ENCODE data around the gene PRKG1. TPM values are rescaled to one million over a fixed set of nuclear protein-coding genes. Genes with fewer than 3 reads are reported as not detected.

The PRKG1 gene
- total RNA-seq, 2 donors from 2014 or later = 8.1 to 16.6 TPM

DNA sequence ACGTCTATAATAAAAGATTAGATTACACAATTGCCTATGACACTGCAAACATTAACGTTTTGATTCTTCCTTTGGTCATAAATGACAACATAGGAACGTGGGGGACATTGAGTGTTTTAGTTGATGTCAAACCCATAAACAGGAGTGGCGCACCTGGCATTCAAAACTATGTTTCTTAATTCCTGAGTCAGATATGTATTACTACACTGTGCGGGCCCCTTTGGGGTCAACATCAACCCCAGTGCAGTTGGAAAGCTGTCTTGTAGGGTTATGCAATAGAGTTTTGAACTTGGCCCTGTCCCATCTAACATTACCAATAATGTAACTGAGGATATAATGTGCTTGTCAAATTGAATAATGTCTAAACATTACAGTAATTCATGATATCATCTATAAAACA is 468.6 kb downstream of the PRKG1 start:
- no peak overlapping the region for H3K27ac ChIP-seq
- no peaks in the 10 kb centered on the region for H3K4me1 ChIP-seq
- no peaks in the 10 kb centered on the region for H3K27me3 ChIP-seq
- TF ChIP-seq, protein P1, sequence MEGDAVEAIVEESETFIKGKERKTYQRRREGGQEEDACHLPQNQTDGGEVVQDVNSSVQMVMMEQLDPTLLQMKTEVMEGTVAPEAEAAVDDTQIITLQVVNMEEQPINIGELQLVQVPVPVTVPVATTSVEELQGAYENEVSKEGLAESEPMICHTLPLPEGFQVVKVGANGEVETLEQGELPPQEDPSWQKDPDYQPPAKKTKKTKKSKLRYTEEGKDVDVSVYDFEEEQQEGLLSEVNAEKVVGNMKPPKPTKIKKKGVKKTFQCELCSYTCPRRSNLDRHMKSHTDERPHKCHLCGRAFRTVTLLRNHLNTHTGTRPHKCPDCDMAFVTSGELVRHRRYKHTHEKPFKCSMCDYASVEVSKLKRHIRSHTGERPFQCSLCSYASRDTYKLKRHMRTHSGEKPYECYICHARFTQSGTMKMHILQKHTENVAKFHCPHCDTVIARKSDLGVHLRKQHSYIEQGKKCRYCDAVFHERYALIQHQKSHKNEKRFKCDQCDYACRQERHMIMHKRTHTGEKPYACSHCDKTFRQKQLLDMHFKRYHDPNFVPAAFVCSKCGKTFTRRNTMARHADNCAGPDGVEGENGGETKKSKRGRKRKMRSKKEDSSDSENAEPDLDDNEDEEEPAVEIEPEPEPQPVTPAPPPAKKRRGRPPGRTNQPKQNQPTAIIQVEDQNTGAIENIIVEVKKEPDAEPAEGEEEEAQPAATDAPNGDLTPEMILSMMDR (IDR thresholded peaks at IDR 0.05) = no peak
- no peaks in the 10 kb centered on the region for H3K36me3 ChIP-seq
- H3K4me3 ChIP-seq = no peak overlapping the region
- no peaks in the 10 kb centered on the region for H3K9me3 ChIP-seq
- intact Hi-C loops (cut with DNase I) = no loop called here
- no peak overlapping the region for H3K9ac ChIP-seq (ENCODE audit: low read depth in 2 of 2, low read length in 2 of 2)
- no peak for DNase-seq

DNA sequence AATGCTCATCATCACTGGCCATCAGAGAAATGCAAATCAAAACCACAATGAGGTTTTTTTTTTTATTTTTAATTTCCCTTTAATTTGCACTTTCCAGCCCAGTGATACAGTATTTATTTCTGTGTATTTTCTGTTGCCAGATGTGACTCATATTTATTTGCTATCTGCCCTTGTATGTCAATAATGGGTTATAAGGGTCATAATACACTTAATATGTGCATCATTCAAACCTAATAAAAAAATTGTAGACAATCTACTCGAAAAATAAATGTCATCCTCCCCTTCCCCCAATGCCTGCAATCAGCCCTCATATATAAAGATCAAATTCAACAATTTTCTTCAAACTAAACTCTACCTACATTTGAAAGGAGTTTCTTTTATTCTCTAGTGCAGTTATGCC is 470.6 kb downstream of the PRKG1 start:
- intact Hi-C loops (cut with DNase I) = no loop called here
- H3K9me3 ChIP-seq = no peaks in the 10 kb centered on the region
- no peaks in the 10 kb centered on the region for H3K4me1 ChIP-seq
- no peak overlapping the region for H3K4me3 ChIP-seq
- no peaks in the 10 kb centered on the region for H3K27me3 ChIP-seq
- DNase-seq = no peak
- no peaks in the 10 kb centered on the region for H3K36me3 ChIP-seq
- H3K9ac ChIP-seq (ENCODE audit: low read depth in 2 of 2, low read length in 2 of 2) = no peak overlapping the region
- H3K27ac ChIP-seq = no peak overlapping the region
- TF ChIP-seq, protein P1 (IDR thresholded peaks at IDR 0.05) = no peak

DNA sequence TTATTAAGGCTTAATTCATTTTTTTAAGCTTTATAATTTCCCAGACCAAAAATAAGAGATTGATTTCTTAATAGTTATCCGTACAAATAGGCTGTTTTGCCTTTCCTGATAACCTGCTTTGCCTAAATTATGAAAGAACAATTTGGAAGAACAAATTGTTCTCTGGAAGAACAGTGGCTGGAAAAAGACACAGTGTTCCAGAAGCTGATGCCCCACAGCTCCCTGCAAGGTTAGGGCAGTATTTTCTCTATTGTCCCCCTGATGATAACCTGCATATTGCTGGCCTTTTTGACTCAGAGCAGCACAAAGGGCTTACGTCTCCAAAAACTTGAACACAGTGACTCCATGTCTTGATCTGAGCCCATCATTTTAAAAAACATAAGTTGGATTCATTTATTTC is 473.7 kb downstream of the PRKG1 start:
- no peaks in the 10 kb centered on the region for H3K4me1 ChIP-seq
- no peak overlapping the region for H3K4me3 ChIP-seq
- no peaks in the 10 kb centered on the region for H3K27me3 ChIP-seq
- no peak overlapping the region for H3K27ac ChIP-seq
- TF ChIP-seq, protein P1 (IDR thresholded peaks at IDR 0.05) = no peak
- DNase-seq = no peak
- H3K36me3 ChIP-seq = no peaks in the 10 kb centered on the region
- intact Hi-C loops (cut with DNase I) = no loop called here
- H3K9me3 ChIP-seq = no peaks in the 10 kb centered on the region
- H3K9ac ChIP-seq (ENCODE audit: low read depth in 2 of 2, low read length in 2 of 2) = no peak overlapping the region

DNA sequence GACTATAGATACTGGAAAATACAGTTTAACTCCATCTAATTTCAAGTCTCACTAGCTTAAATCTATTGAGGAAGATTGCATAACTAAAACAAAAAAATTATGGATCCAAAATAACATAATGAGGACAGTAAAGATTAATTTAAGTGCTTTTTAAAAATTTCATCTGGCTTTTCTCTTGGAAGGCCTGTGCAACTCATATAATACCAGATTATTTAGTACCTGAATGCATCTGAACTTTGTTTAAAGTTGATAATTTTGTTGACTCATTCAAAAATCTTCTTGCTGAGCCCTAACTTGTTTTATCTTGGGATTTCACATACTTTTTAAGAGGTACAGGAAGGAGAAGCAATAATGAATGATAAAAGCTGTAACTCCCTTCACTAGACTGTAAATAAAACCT is 478.6 kb downstream of the PRKG1 start:
- no peaks in the 10 kb centered on the region for H3K9me3 ChIP-seq
- no peaks in the 10 kb centered on the region for H3K27me3 ChIP-seq
- intact Hi-C loops (cut with DNase I) = no loop called here
- H3K4me3 ChIP-seq = no peak overlapping the region
- H3K9ac ChIP-seq (ENCODE audit: low read depth in 2 of 2, low read length in 2 of 2) = no peak overlapping the region
- H3K36me3 ChIP-seq = no peaks in the 10 kb centered on the region
- no peaks in the 10 kb centered on the region for H3K4me1 ChIP-seq
- H3K27ac ChIP-seq = no peak overlapping the region
- no peak for DNase-seq
- TF ChIP-seq, protein P1 (IDR thresholded peaks at IDR 0.05) = no peak

DNA sequence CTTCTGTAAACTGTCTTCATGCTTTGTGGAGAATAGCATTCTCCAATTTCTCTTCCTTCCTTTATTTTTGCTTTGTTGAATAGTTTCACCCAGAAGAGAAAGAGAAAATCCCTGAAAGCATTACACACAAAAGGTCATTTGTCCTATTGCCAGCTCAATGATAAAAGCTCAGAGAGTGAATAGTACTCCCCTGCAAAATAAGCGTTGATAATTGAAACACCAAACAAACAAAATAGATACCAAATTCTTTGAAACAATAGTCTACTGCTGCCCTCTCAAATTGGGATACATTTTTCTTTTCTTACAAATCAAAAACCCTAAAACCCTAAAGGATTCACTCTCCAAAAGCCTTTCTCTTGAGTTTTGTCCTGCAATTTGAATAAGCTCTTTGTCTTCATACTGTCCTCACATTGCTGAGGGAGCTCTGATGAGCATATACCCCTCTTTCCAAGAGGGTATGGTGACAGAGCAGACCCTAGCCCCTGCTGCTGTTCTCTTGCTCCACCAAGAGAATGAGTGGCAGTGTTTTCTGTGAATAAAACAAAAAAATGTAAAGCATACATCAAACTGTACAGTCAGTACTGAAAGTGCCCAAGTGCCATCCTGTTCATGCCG is 490.7 kb downstream of the PRKG1 start:
- Histone ChIP-seq H3K9me3 (no peaks in the 10 kb centered on the region), H3K27me3 (no peaks in the 10 kb centered on the region)
- intact Hi-C loops (cut with DNase I) = no loop called here

More for the DNA sequence above, 490.7 kb downstream of the PRKG1 start:
- Histone ChIP-seq H3K36me3 (no peaks in the 10 kb centered on the region), H3K4me3 (no peak overlapping the region), H3K4me1 (no peaks in the 10 kb centered on the region), H3K27ac (no peak overlapping the region), H3K9ac (ENCODE audit: low read depth in 2 of 2, low read length in 2 of 2) (no peak overlapping the region)
- TF ChIP-seq, protein P1 (IDR thresholded peaks at IDR 0.05) = no peak
- no peak for DNase-seq

Data from colonic mucosa (tissue), 4 donors.